ENCODE data around the gene LZTFL1.

- TF ChIP-seq, protein P1, sequence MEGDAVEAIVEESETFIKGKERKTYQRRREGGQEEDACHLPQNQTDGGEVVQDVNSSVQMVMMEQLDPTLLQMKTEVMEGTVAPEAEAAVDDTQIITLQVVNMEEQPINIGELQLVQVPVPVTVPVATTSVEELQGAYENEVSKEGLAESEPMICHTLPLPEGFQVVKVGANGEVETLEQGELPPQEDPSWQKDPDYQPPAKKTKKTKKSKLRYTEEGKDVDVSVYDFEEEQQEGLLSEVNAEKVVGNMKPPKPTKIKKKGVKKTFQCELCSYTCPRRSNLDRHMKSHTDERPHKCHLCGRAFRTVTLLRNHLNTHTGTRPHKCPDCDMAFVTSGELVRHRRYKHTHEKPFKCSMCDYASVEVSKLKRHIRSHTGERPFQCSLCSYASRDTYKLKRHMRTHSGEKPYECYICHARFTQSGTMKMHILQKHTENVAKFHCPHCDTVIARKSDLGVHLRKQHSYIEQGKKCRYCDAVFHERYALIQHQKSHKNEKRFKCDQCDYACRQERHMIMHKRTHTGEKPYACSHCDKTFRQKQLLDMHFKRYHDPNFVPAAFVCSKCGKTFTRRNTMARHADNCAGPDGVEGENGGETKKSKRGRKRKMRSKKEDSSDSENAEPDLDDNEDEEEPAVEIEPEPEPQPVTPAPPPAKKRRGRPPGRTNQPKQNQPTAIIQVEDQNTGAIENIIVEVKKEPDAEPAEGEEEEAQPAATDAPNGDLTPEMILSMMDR (conservative IDR thresholded peaks at IDR 0.05 in 1 of 2, IDR thresholded peaks at IDR 0.05 in 1 of 2; ENCODE audit: low read depth in 1 of 2, low read length in 2 of 2), result no peak
- TF ChIP-seq EZH2 (IDR thresholded peaks at IDR 0.05; ENCODE audit: low read length, missing control alignments), result no peak
Observed at GRCh38 chr3:45776611-45777010, 65.3 kb downstream of the LZTFL1 start.

All from fibroblast of lung (primary cell).